ENCODE data around the gene CASTOR1. TPM values are rescaled to one million over a fixed set of nuclear protein-coding genes. Genes with fewer than 3 reads are reported as not detected.

CASTOR1 gene
- 14.4 and 17.4 TPM in 2 replicates for polyA plus RNA-seq (2012; rRNA removed)
- polyA plus RNA-seq (2012; cell fraction: cytosol; rRNA removed), result 4.5 and 8.5 TPM in 2 replicates
- 29.2 and 38.1 TPM in 2 replicates for polyA plus RNA-seq (2012; cell fraction: nucleus; rRNA removed)

DNA sequence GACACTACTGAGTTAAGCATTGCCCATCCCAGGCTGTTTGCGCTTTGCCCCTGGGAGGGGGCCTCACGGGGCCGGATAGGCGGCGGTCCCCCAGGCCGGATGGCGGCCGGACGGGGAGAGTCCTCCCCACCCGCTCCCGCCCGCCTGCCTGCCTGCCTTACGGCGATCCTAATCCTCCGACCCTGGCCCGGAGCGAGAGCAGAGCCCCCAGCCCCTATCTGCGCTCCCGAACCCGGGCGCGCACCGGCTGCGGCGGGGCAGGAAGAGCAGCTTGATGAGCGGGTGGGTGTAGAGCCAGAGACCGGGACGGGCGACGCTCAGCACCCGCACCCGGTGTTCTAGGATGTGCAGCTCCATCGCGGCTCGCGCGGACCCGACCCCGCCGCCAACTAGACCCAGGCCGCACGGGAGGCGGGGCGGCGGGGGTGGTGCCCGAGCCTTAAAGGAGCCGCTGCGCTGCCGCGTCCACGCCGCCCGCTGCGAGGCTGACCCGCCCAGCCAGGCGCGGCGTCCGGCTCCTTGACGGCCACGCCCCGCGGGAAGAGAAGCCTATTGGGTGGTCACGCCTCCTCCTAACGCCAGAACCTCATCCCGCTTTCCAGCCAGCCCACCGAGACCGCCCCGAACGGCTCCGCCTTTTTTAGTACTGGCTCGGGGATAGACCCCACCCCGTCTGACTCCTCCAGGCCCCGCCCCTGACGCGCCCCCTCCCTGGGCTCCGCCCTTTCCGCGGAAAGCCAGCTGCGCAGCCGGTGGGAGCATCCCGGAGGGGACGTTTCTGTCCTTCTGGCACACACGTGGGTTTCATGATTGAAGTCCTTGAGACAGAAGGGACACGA, at the start of gene CASTOR1:
CASTOR1 (minus strand) TSS at position 365 of the 839 bp plus-strand sequence; CDS start at position 357, 8 bp downstream.
- ChIA-PET POLR2A (interaction anchor here (1.1 to 3.5 kb wide), 5 partner anchors 24 to 98 kb away, joined by 3 to 10 read pairs (median 4); partner anchors contain the start of genes CCDC157, RNF215, SF3A1 and TBC1D10A), CTCF (interaction anchor here (0.6 to 12.9 kb wide), 19 partner anchors 9 to 1457 kb away, joined by 3 to 228 read pairs (median 8); partner anchors contain the start of genes CCDC157, RNF215, SEC14L2 and SF3A1)
- peak within 1 kb of the TSS; percentile 80; the same call in 1 of the 2 replicates for H2AFZ ChIP-seq (ENCODE audit: low read depth)
- TF ChIP-seq, protein P1, sequence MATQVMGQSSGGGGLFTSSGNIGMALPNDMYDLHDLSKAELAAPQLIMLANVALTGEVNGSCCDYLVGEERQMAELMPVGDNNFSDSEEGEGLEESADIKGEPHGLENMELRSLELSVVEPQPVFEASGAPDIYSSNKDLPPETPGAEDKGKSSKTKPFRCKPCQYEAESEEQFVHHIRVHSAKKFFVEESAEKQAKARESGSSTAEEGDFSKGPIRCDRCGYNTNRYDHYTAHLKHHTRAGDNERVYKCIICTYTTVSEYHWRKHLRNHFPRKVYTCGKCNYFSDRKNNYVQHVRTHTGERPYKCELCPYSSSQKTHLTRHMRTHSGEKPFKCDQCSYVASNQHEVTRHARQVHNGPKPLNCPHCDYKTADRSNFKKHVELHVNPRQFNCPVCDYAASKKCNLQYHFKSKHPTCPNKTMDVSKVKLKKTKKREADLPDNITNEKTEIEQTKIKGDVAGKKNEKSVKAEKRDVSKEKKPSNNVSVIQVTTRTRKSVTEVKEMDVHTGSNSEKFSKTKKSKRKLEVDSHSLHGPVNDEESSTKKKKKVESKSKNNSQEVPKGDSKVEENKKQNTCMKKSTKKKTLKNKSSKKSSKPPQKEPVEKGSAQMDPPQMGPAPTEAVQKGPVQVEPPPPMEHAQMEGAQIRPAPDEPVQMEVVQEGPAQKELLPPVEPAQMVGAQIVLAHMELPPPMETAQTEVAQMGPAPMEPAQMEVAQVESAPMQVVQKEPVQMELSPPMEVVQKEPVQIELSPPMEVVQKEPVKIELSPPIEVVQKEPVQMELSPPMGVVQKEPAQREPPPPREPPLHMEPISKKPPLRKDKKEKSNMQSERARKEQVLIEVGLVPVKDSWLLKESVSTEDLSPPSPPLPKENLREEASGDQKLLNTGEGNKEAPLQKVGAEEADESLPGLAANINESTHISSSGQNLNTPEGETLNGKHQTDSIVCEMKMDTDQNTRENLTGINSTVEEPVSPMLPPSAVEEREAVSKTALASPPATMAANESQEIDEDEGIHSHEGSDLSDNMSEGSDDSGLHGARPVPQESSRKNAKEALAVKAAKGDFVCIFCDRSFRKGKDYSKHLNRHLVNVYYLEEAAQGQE (IDR thresholded peaks at IDR 0.05; ENCODE audit: low read depth, low read length), result no peak
- TF ChIP-seq NRF1 (IDR thresholded peaks at IDR 0.05; ENCODE audit: low read depth, low read length) (peak; percentile 51), CTCF (IDR thresholded peaks at IDR 0.05) (no peak), RXRA (IDR thresholded peaks at IDR 0.05; ENCODE audit: borderline replicate concordance, low read depth) (no peak), MXI1 (IDR thresholded peaks at IDR 0.05; ENCODE audit: low read depth, low read length) (peak; percentile 94), EZH2phosphoT487 (IDR thresholded peaks at IDR 0.05; ENCODE audit: borderline replicate concordance, low read depth) (no peak), ELF1 (IDR thresholded peaks at IDR 0.05) (no peak), YY1 (IDR thresholded peaks at IDR 0.05; ENCODE audit: low read depth) (no peak), POLR2AphosphoS5 (IDR thresholded peaks at IDR 0.05; ENCODE audit: low read depth, low read length) (peak; percentile 62; the same call in 1 of the 2 replicates), JUND (IDR thresholded peaks at IDR 0.05) (no peak), RAD21 (IDR thresholded peaks at IDR 0.05; ENCODE audit: low read length) (no peak), TCF12 (IDR thresholded peaks at IDR 0.05) (no peak; the same call in 1 of the 2 replicates), NFIC (IDR thresholded peaks at IDR 0.05; ENCODE audit: borderline replicate concordance) (no peak), MAX (IDR thresholded peaks at IDR 0.05; ENCODE audit: low read depth) (no peak; the same call in none of the 2 replicates), SIN3A (IDR thresholded peaks at IDR 0.05; ENCODE audit: borderline replicate concordance, low read depth, low read length) (peak; percentile 43; the same call in 1 of the 2 replicates), ZBTB33 (IDR thresholded peaks at IDR 0.05; ENCODE audit: borderline replicate concordance, low read depth) (no peak), FOXM1 (IDR thresholded peaks at IDR 0.05; ENCODE audit: low read depth) (no peak)
- TF ChIP-seq, protein P2, sequence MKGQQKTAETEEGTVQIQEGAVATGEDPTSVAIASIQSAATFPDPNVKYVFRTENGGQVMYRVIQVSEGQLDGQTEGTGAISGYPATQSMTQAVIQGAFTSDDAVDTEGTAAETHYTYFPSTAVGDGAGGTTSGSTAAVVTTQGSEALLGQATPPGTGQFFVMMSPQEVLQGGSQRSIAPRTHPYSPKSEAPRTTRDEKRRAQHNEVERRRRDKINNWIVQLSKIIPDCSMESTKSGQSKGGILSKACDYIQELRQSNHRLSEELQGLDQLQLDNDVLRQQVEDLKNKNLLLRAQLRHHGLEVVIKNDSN (IDR thresholded peaks at IDR 0.05; ENCODE audit: borderline replicate concordance, low read depth), result no peak
- TF ChIP-seq, protein P3, sequence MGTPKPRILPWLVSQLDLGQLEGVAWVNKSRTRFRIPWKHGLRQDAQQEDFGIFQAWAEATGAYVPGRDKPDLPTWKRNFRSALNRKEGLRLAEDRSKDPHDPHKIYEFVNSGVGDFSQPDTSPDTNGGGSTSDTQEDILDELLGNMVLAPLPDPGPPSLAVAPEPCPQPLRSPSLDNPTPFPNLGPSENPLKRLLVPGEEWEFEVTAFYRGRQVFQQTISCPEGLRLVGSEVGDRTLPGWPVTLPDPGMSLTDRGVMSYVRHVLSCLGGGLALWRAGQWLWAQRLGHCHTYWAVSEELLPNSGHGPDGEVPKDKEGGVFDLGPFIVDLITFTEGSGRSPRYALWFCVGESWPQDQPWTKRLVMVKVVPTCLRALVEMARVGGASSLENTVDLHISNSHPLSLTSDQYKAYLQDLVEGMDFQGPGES (IDR thresholded peaks at IDR 0.05; ENCODE audit: low read depth, low read length), result no peak
- TF ChIP-seq, protein P4, sequence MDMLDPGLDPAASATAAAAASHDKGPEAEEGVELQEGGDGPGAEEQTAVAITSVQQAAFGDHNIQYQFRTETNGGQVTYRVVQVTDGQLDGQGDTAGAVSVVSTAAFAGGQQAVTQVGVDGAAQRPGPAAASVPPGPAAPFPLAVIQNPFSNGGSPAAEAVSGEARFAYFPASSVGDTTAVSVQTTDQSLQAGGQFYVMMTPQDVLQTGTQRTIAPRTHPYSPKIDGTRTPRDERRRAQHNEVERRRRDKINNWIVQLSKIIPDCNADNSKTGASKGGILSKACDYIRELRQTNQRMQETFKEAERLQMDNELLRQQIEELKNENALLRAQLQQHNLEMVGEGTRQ (IDR thresholded peaks at IDR 0.05; ENCODE audit: borderline replicate concordance, low read depth, low read length), result no peak

More for the DNA sequence above, at the start of gene CASTOR1:
- peaks cover 16 to 30% of the 10 kb centered on the region in 2 experiments; a peak in 2 of 4 replicates for H3K4me1 ChIP-seq (ENCODE audit: control insufficient read depth in 1 of 2, insufficient read depth in 2 of 2, low read depth in 1 of 2, low read length in 1 of 2)
- H3K79me2 ChIP-seq (ENCODE audit: insufficient read depth), result no peaks in the 10 kb centered on the region
- H3F3A ChIP-seq (replicated peaks; ENCODE audit: insufficient read depth), result peaks cover 17% of the 10 kb centered on the region
- H3K9ac ChIP-seq, result peak within 1 kb of the TSS; percentile 76
- peak; percentile 99 for DNase-seq
- under 1% methylated on average over 26 of the region's 85 CpGs for WGBS (ENCODE audit: low lambda C conversion rate)
- no peaks in the 10 kb centered on the region for H3K27me3 ChIP-seq (ENCODE audit: insufficient read depth)
- peak within 1 kb of the TSS; percentile 95 for H3K4me2 ChIP-seq
- H3K36me3 ChIP-seq (replicated peaks in 1 of 2; ENCODE audit: control insufficient read depth in 1 of 2, insufficient read depth in 2 of 2, low read length in 1 of 2), result peaks cover 0 to 29% of the 10 kb centered on the region in 2 experiments
- H3K9me3 ChIP-seq, result no peaks in the 10 kb centered on the region
- H3K9me2 ChIP-seq, result no peaks in the 10 kb centered on the region
- H3K27ac ChIP-seq (ENCODE audit: low read depth in 2 of 2, low read length in 1 of 2), result peak within 1 kb of the TSS; percentile 53 to 74
- H3K4me3 ChIP-seq (ENCODE audit: low read depth in 2 of 2, low read length in 1 of 2), result peak within 1 kb of the TSS; percentile 83 to 84
- peaks cover 4% of the 10 kb centered on the region; the same call in 1 of the 2 replicates for H4K20me1 ChIP-seq (ENCODE audit: insufficient read depth)

Data from SK-N-SH (cell line).